Upper lobe of left lung (tissue), 6 donors: ENCODE data around the gene KCNAB2. TPM values are rescaled to one million over a fixed set of nuclear protein-coding genes. Genes with fewer than 3 reads are reported as not detected.

ENCODE experiments used
- ATAC-seq, 2 donors: fragments of 200-7000 bp; cut with Tn5 transposase; one replicate each; pipeline ENCODE4 v1.9.1; 2022; ENCODE audit warnings: mild to moderate bottlenecking in 2 of 2, moderate library complexity in 2 of 2; ENCODE audit not compliant: low FRiP score in 2 of 2
- DNase-seq, 2 donors: peaks; one replicate each; pipeline ENCODE4 v3.0.0-alpha.2; 2019 to 2020
- H3K27ac ChIP-seq, 4 donors: fragments of 200-600 bp; sonication (generic); one replicate each; pipeline ENCODE4 v1.5.1; 2016 to 2019
- H3K27me3 ChIP-seq, 4 donors: fragments of 200-600 bp; sonication (generic); one replicate each; pipeline ENCODE4 v1.5.1; 2017 to 2019
- H3K36me3 ChIP-seq, 4 donors: fragments of 200-600 bp; sonication (generic); one replicate each; pipeline ENCODE4 v1.5.1; 2016 to 2019
- H3K4me1 ChIP-seq, 4 donors: fragments of 200-600 bp; sonication (generic); one replicate each; pipeline ENCODE4 v1.5.1; 2018 to 2019
- H3K4me3 ChIP-seq, 4 donors: fragments of 200-600 bp; sonication (generic); one replicate each; pipeline ENCODE4 v1.5.1; 2017 to 2019; ENCODE audit warnings: mild to moderate bottlenecking in 2 of 4, moderate library complexity in 1 of 4
- H3K9me3 ChIP-seq, 4 donors: fragments of 200-600 bp; sonication (generic); one replicate each; pipeline ENCODE4 v1.5.1; 2018 to 2019
- CTCF ChIP-seq, 6 experiments: fragments of 450-650 bp in 4 of 6; fragments of 200-600 bp in 2 of 6; sonication (generic) in 2 of 6; IDR thresholded peaks; one replicate each; pipeline ENCODE4 v1.5.1; 2016 to 2019; ENCODE audit warnings: antibody characterized with exemption in 6 of 6
- EP300 ChIP-seq, 4 donors: sonication (generic); formaldehyde crosslinking; IDR thresholded peaks; one replicate each; pipeline ENCODE4 v1.5.1; 2017; ENCODE audit warnings: antibody characterized with exemption in 4 of 4, control low read depth in 2 of 4
- POLR2A ChIP-seq, 4 donors: fragments of 450-650 bp; IDR thresholded peaks; one replicate each; pipeline ENCODE4 v1.5.1; 2016 to 2017; ENCODE audit warnings: antibody characterized with exemption in 4 of 4, mild to moderate bottlenecking in 2 of 4
- POLR2AphosphoS5 ChIP-seq, 2 donors: sonication (generic); formaldehyde crosslinking; IDR thresholded peaks; one replicate each; pipeline ENCODE4 v1.5.1; 2017; ENCODE audit warnings: antibody characterized with exemption in 2 of 2
- WGBS, 2 donors: methylation state at CpG; one replicate each; pipeline ENCODE4 v1.1.5; 2017 to 2018; 5-methylcytosine and 5-hydroxymethylcytosine counted together
- total RNA-seq, 6 donors: library from RNA; depleted of rRNA in 4 of 6; stranded (reverse); fragments of >200 nt in 4 of 6; gene quantifications; one replicate each; pipeline versions ENCODE4 v1.1.0 to v1.2.1, GENCODE V29; 2016 to 2021
- donor health status: DM: no; HTN: no; CAD: no; lungs with moderate emphysema.
- donor health status: DM: no; HTN: yes; CAD: no; lungs with severe emphysema.

Gene KCNAB2
- total RNA-seq, 6 donors from 2014 or later: 36.9 to 129 (median 97.8) TPM

- no peak overlapping the region for H3K4me3 ChIP-seq
- no peak for DNase-seq
- no peaks in the 10 kb centered on the region for H3K36me3 ChIP-seq
- ATAC-seq: peak; percentile 21 to 24
- H3K27ac ChIP-seq: no peak overlapping the region
- 59 to 64% methylated on average over 22 to 25 of the region's 25 CpGs for WGBS, 2 donors
- H3K9me3 ChIP-seq: no peaks in the 10 kb centered on the region
- TF ChIP-seq POLR2AphosphoS5 (IDR thresholded peaks at IDR 0.05) (no peak), POLR2A (IDR thresholded peaks at IDR 0.05) (no peak), EP300 (IDR thresholded peaks at IDR 0.05) (no peak), CTCF (IDR thresholded peaks at IDR 0.05) (no peak)
- H3K4me1 ChIP-seq: no peaks in the 10 kb centered on the region
- H3K27me3 ChIP-seq: no peaks in the 10 kb centered on the region
Measured at GRCh38 chr1:6007318-6008083, 38.2 kb upstream of the KCNAB2 start.

GRCh38 chr1:6008084-6008415 is 37.6 kb upstream of the KCNAB2 start:
- 91 to 93% methylated on average over 7 to 11 of the region's 11 CpGs for WGBS, 2 donors
- TF ChIP-seq POLR2A (IDR thresholded peaks at IDR 0.05): no peak
- no peak for TF ChIP-seq POLR2AphosphoS5 (IDR thresholded peaks at IDR 0.05)
- no peak for TF ChIP-seq EP300 (IDR thresholded peaks at IDR 0.05)
- no peak for TF ChIP-seq CTCF (IDR thresholded peaks at IDR 0.05)
- no peaks in the 10 kb centered on the region for H3K4me1 ChIP-seq
- H3K9me3 ChIP-seq: no peaks in the 10 kb centered on the region
- no peaks in the 10 kb centered on the region for H3K27me3 ChIP-seq
- H3K36me3 ChIP-seq: no peaks in the 10 kb centered on the region
- H3K27ac ChIP-seq: no peak overlapping the region
- ATAC-seq: no peak
- no peak overlapping the region for H3K4me3 ChIP-seq
- DNase-seq: no peak

DNA sequence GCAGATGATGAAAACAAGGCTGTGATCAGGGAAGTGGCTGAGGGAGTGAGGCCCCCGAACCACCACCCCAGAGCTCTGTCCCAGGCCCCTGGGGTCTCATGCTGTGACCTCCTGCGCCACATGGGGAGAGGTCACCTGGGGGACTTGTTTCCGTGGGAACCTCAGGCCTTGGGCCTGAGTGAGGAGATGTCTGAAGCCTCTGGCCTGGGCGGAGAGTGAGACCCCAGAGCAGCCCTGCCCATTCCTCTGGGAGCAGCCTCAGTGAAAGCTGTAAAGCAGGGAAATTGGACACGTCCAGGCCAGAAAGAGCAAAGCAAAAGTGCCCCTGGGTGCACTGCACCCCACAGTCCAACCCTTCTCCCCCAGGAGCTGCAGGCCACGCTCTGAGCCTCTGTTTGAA is 37.0 kb upstream of the KCNAB2 start:
- 79 to 95% methylated on average over 2 to 6 of the region's 6 CpGs for WGBS, 2 donors
- TF ChIP-seq POLR2A (IDR thresholded peaks at IDR 0.05) (no peak), CTCF (IDR thresholded peaks at IDR 0.05) (no peak), POLR2AphosphoS5 (IDR thresholded peaks at IDR 0.05) (no peak), EP300 (IDR thresholded peaks at IDR 0.05) (no peak)
- H3K4me1 ChIP-seq: no peaks in the 10 kb centered on the region

DNA sequence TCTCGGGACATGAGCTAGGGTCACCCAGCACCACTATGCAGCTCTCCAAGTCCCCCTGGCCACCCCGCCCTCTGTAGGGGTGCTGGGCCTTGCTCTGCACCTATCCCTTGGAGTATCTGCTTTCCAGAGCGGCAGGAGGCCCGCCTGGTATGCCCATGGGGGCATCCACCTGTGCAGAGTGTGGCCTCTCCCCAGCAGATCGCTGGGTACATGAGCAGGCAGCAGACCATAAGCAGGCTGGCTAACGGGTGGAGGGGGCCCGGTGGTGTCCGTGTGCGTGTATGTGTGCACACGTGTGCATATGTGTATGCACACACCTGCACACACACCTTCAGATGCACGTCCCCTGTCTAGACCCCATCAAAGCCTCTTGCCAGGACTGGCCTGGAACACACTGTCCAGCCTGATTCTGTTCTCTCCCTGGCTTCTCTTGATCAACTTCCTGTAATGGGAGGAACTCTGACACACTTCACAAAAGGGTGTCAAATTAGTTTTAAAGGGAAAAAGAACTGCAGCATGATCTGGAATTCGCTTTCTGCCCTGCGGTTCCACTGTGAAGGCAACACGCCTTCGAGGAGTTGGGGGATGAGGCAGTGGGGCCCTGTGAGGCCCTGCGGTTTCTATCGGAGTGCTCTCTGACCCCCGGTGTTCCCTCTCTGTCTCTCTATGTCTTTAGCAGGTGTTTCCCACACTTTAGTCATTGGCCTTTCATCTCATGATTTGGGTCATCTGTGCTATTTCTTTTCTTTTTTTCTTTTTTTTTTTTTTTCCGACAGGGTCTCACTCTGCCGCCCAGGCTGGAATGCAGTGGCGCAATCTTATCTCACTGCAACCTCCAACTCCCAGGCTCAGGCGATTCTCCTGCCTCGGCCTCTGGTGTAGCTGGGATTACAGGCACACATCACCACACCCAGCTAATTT is 36.3 kb upstream of the KCNAB2 start:
- H3K9me3 ChIP-seq: no peaks in the 10 kb centered on the region
- H3K27ac ChIP-seq: no peak overlapping the region
- no peaks in the 10 kb centered on the region for H3K4me1 ChIP-seq
- 87 to 90% methylated on average over 14 to 23 of the region's 23 CpGs for WGBS, 2 donors
- TF ChIP-seq POLR2AphosphoS5 (IDR thresholded peaks at IDR 0.05) (no peak), EP300 (IDR thresholded peaks at IDR 0.05) (no peak), CTCF (IDR thresholded peaks at IDR 0.05) (no peak), POLR2A (IDR thresholded peaks at IDR 0.05) (no peak)
- ATAC-seq (no peak), DNase-seq (no peak)
- no peaks in the 10 kb centered on the region for H3K36me3 ChIP-seq
- no peak overlapping the region for H3K4me3 ChIP-seq
- H3K27me3 ChIP-seq: no peaks in the 10 kb centered on the region

More for the DNA sequence above, 37.0 kb upstream of the KCNAB2 start:
- H3K36me3 ChIP-seq: no peaks in the 10 kb centered on the region
- no peak overlapping the region for H3K27ac ChIP-seq
- H3K27me3 ChIP-seq: no peaks in the 10 kb centered on the region
- ATAC-seq: no peak
- DNase-seq: no peak
- no peaks in the 10 kb centered on the region for H3K9me3 ChIP-seq
- H3K4me3 ChIP-seq: no peak overlapping the region
